T-helper 2 cell (primary cell): ENCODE data around the gene RHEBL1.

Experiments used
- DNase-seq, 5 experiments: peaks; one replicate each; pipeline versions ENCODE4 v3.0.0 to v3.0.0-alpha.2; 2012 to 2022

RHEBL1 gene

DNA sequence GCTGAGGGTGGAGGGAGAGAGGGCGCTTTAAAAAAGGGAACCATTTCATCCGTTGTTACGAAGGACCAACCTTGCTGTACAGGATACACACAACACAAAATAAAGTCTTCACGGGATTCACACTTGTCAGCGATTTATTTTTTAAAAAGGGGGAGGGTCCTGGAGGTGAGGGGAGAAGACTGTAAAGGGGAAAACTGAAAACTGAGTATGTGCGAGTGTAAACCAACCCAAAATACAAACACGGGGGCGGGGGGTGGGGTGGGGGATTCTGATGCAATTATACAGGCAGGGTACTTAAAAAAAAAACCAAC is 50.7 kb downstream of the RHEBL1 start:
- DNase-seq = no peak

DNA sequence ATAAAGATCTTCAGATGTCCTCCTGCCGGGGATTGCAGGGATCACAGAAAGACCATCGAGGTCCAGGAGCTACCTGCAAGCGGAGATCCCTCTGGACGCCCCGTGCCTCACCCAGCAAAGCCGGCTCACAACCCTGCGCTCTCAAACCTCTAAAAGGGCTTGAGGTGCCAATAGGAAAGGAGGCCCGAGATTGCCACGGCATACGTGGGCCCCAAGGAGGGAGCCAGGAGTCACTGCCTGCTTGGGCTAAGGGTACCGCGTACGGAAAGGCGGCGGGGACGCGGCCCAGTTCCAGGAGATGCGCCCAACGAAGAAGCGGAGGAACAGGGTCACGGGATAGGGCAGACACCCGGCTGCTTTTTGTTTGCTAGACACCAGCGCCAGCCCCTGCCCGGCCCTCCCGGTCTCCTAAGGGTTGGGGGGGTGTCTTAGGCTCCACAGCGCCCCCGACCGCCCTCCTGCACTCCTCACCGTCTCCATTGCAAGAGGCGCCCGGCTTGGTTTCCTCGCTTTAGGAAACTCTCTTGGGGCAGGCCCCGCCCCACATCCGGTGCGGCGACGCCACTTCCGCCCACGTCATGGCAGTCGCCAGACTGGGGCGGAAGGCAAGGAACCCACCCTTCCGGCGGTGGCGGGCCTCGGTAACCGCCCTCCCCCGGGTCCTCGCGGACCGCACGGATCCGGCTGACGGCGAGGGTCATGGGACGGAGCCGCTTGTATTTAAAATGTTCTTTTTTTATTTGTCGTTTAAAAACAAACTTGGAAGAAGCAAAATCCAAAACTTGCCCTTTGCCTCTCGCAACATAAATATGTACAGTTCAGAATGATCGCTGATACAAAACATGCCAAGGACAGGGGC is 51.3 kb downstream of the RHEBL1 start, which contains the start of gene PRKAG1:
Gene PRKAG1, minus strand, starts transcription at position 516 of the 859 bp plus-strand sequence. Its CDS starts 36 bp downstream, at position 480.
- peak; percentile 90 to 99 (median 96) for DNase-seq

DNA sequence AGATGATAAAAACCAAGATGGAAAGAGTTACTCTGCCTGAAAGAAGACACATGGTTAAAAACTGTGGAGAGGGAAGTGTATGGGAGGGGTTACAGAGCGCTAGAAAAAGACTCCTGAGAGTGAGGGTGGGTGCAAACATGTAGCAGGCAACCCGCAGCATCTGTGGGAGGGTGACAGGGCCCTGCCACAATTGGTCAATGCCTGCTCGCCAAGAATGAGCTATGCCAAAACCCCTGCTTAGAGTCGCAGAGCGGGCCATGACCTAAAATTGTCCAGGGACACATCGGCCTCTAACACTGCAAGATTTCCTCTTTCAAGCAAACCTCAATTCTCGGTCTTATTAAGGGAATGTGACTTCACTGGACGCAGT is 51.9 kb downstream of the RHEBL1 start:
- DNase-seq = peak in 2 of 5 experiments; percentile 30 to 65

DNA sequence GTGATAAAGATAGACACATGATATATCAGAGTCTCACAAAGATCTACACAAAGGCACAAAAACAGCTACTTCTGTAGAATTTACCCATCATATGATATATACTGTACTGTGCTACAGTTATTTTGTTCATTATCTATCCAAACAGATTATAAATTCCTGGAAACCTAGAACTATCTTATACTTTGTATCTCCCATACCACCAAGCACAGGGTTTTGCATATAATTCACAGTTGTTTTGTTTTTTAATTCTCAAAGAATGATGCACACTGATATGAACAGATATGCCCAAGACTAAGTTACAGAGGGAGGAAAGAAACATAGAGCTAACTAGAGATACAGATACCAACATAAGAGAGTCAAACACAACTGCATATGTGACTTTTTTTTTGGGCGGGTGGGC is 54.6 kb downstream of the RHEBL1 start:
- DNase-seq = no peak
